Activated CD8-positive, alpha-beta memory T cell treated with anti-CD3 and anti-CD28 coated beads, Interleukin-2, amount 50 U/mL, for 24 hours (primary cell): ENCODE results near the gene IP6K1.
A peak's percentile ranks its signal among the peaks of the same experiment; 100 is the strongest.
"Not testable (repeated sequence)": the region's sequence is repeated elsewhere in the genome, so short reads cannot be mapped to it uniquely, and the experiment has no call there.

Experiments used
- DNase-seq: peaks from one replicate; pipeline ENCODE4 v3.0.0-alpha.2; 2020; ENCODE audit errors: extremely low read depth

IP6K1 gene

GRCh38 chr3:49689046-49689907 is 97.1 kb downstream of the IP6K1 start, which contains the start of the genes MST1 and RNF123:
Gene MST1 (minus strand): TSS chr3:49689474. CDS start chr3:49688691, 783 bp downstream.
Gene RNF123 (plus strand): TSS chr3:49689557. CDS start chr3:49691166, 1,609 bp downstream.
- peak; percentile 76 for DNase-seq

DNA sequence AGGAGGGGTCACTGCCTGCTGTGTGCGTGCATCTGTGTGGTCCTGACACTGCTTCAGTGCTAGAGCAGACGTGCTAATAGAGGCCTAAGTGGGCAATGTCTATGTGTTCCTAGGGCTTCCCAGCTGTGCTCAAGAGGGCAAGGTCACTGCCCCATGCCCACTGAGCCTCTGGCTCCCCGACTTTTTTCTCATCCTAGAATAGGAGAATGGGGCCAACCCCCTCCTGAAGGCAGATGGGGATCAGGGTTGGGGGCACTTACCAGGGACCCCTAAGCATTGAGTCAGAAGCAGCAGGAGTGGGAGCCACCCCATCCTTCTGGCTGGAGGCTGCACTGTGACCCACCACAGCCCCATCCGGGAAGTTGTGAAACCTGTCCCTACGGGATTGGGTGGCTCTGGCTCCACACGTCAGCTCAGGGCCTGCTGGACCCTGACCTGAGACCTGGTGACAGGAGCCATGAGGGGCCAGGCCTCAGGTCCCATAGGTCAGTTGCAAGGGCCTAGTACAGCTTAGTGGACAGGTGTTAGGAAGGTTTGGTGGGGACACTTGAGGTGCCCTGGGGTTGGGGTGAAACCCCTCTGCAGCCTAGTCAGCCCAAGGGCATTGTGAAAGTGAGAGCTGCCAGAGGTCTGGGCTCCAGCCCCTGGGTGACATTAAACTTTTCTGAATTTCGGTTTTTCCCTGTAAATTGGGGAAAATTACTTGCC is 97.8 kb downstream of the IP6K1 start:
- DNase-seq: not testable (repeated sequence)

GRCh38 chr3:49687424-49687795 is 98.9 kb downstream of the IP6K1 start:
- DNase-seq: not testable (repeated sequence)

DNA sequence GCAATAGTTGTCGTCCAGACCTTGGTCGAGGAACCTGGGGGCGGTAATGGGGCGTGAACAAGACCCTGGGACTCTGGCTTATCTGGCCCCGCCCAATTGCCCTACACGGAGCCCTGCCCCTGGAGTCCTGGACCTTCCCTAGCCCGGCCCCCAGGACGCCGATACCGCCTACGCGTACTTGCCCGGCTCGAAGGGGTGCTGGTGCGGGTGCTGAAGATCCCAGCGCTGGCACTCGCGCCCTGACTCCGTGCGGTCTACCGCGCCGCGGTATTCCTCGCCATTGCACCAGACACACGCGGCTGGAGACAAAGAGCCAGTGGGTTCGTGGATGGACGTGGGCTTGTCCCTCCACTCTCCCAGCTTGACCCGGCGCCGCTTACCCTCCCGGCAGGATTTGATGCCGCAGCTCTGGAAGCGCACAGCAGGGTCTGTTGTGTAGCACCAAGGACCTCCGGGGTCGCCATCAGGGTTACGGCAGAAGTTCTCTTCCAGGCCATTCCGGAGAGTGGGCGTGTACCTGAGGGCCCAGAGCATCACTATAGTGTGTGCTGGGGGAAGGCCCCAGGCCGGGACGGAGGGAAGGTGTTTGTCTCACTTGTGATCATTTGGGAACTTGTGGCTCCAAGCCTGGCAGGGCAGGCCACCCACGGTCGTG is 99.4 kb downstream of the IP6K1 start:
- not testable (repeated sequence) for DNase-seq

DNA sequence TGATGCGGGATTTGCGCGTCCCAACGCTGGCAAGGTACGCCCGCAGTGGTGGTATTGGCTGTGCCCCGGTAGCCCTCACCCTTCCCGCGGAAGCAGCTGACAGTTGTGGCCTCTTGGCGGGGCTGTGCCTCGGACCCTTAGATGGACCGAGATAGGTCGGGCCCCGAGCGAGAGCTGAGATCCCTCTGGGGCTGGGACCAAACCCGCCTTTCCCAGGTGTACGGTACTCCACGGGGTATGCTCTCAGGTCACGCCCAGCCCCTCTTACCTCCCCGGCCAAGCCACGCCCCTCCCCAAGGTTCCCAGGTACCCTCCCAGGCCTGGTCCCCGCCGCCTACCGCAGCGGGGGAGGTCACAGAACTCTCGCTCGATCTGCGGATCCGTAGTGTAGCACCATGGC is 100.0 kb downstream of the IP6K1 start:
- not testable (repeated sequence) for DNase-seq

DNA sequence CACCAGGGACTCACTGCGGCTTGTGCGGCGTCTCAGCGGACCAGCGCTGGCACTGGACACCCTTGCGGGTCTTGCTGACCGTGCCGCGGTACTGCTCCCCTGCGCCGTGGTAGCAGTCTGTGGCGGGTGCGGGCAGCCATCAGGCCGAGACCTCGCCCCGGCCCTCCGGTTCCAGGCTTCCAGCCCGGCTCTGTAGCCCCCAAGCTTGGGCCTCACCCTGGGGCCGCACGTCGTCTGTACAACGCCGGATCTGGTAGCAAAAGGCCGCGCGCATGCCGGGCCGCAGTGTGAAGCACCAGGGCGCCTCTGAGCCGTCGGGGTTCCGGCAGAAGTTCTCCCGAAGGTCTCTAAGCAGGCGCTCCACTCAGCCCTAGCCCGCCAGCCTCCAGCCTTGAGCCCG is 100.5 kb downstream of the IP6K1 start:
- DNase-seq: not testable (repeated sequence)

- DNase-seq: not testable (repeated sequence)
Measured at GRCh38 chr3:49685103-49685502, 101.2 kb downstream of the IP6K1 start.

DNA sequence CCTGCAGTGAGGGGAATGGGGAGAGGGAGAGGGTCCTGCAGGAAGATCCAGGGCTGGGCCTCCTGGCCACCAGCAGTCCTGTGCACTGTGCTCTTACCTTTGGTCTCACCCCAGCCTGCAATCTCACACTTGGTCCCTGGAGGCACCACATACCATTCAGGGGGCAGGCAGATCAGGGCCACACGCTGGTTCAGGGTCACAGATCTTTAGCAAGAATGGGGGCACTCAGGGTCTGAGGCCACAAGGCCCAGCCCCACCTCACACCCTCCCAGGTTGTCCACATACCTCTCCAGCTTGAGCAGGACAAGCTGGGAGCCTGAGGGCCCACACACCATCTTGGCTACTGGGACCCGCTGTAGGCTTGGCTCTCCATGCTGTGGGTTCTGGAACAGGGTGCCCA is 101.9 kb downstream of the IP6K1 start:
- DNase-seq: not testable (repeated sequence)

DNA sequence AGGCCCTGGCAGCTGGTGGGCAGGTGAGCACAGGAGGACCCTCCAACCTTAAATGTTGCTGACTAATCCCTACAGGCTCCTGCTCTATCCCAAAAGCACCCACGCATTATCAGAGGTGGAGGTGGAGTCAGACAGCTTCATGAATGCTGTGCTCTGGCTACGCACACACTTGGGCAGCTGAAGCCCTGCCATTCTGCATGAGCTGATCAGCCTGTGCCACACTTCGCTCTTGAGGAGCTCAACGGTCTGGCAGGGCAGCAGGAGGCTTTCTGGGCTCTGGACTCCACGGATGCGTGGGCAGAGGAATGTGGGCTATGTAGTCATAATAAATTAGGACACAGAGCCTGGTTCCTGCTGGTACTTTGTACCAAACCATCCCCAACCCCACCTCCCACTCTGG is 103.2 kb downstream of the IP6K1 start:
- DNase-seq: no peak

DNA sequence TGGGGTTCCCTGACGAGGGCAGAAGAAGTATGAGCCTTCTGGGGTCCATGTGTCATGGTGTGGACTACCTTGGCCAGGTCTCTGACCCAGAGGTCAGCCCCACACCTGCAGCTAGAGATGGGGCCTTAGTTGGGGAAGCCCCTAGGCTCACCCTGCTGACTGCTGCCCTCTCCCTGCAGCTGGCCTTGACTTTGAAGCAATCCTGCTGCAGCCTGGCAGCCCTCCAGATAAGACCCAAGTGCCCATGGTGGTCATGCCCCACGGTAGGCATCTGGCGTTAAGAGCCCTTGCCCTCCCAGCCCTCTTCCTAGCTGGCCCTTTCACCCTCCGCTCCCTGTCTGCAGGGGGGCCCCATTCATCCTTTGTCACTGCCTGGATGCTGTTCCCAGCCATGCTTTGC is 104.8 kb downstream of the IP6K1 start:
- DNase-seq: no peak

- no peak for DNase-seq
Measured at GRCh38 chr3:49681232-49681522, 105.2 kb downstream of the IP6K1 start.

GRCh38 chr3:49680493-49681231 is 105.7 kb downstream of the IP6K1 start:
- DNase-seq: no peak

DNA sequence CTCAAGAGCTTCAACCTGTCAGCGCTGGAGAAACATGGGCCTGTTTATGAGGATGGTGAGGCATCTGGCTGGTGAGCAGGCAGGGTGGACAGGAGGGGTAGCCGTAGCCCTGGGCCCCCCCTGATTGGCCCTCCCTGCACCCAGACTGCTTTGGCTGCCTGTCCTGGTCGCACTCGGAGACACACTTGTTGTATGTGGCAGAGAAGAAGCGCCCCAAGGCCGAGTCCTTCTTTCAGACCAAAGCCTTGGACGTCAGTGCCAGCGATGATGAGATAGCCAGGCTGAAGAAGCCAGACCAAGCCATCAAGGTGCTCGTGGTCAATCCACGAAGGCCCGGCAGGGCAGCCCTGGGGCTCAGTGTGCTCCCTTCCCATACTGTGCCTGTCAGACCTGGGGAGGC is 110.4 kb downstream of the IP6K1 start:
- no peak for DNase-seq

DNA sequence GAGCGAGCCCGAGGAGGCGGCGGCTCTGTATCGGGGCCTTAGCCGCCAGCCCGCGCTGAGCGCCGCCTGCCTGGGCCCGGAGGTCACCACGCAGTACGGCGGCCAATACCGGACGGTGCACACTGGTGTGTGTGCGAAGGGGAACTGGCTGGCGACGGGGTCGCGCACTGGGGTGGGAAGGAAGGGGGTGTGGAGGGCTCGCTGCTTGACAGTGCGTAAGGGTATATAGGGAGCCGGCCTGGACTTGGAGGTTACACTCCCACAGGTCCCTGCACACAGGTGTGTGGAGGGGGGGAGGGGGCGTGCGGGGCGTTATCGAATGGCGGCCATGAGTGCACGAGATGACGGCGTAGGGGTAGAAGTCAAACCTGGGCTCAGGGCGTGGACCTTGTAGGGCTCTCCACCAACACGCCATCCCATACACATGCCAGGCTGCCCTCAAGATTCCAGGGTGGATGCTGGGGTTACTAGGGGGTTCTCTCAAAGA is 111.8 kb downstream of the IP6K1 start:
- no peak for DNase-seq
